Uterus (tissue), 4 donors: ENCODE results near the gene SHANK2. TPM values are rescaled to one million over a fixed set of nuclear protein-coding genes. Genes with fewer than 3 reads are reported as not detected.

Experiments
- DNase-seq, 2 donors: peaks; one replicate each; pipeline ENCODE4 v3.0.0-alpha.2; 2019 to 2020
- H3K27ac ChIP-seq, 2 donors: fragments of 200-600 bp; sonication (generic); 1 replicate in 1 of 2; 2 replicates in 1 of 2; pipeline ENCODE4 v1.5.1; 2016 to 2018
- H3K27me3 ChIP-seq, 2 donors: fragments of 200-600 bp; sonication (generic); one replicate each; pipeline ENCODE4 v1.5.1; 2018 to 2019; ENCODE audit warnings: control low read depth in 1 of 2
- H3K36me3 ChIP-seq, 2 donors: fragments of 200-600 bp; sonication (generic); one replicate each; pipeline ENCODE4 v1.5.1; 2019; ENCODE audit warnings: control low read depth in 1 of 2
- H3K4me1 ChIP-seq, 2 donors: fragments of 200-600 bp; sonication (generic); one replicate each; pipeline ENCODE4 v1.5.1; 2018 to 2019; ENCODE audit warnings: control low read depth in 1 of 2
- H3K4me3 ChIP-seq, 2 donors: fragments of 200-600 bp; sonication (generic); 1 replicate in 1 of 2; 2 replicates in 1 of 2; pipeline ENCODE4 v1.5.1; 2018 to 2019; ENCODE audit warnings: mild to moderate bottlenecking in 1 of 2
- H3K9me3 ChIP-seq, 2 donors: fragments of 200-600 bp; sonication (generic); one replicate each; pipeline ENCODE4 v1.5.1; 2019; ENCODE audit warnings: control low read depth in 1 of 2
- CTCF ChIP-seq, 4 experiments: fragments of 200-600 bp in 2 of 4; fragments of 450-650 bp in 2 of 4; sonication (generic) in 2 of 4; IDR thresholded peaks; one replicate each; pipeline ENCODE4 v1.5.1; 2016 to 2019; ENCODE audit warnings: antibody characterized with exemption in 4 of 4, mild to moderate bottlenecking in 2 of 4, moderate library complexity in 1 of 4
- POLR2A ChIP-seq, 2 donors: fragments of 450-650 bp; IDR thresholded peaks; one replicate each; pipeline ENCODE4 v1.6.1; 2016; ENCODE audit warnings: antibody characterized with exemption in 2 of 2, mild to moderate bottlenecking in 1 of 2, moderate library complexity in 1 of 2
- intact Hi-C: fragments of 100-400 bp; cut with DNase I; formaldehyde crosslinking; loops from one replicate; pipeline ENCODE4 v1.15.1; 2023; ENCODE audit warnings: low total_unique reads
- total RNA-seq, 4 donors: library from RNA; depleted of rRNA in 3 of 4; stranded (reverse); fragments of >200 nt in 3 of 4; gene quantifications; one replicate each; pipeline versions ENCODE4 v1.1.0 to v1.2.4, GENCODE V29; 2014 to 2023
- donor health status: DM: yes; HTN: yes; CAD: no.

Gene SHANK2
- total RNA-seq, 4 donors from 2014 or later, result 0.51 to 6.8 (median 0.99) TPM

- Histone ChIP-seq H3K9me3 (no peaks in the 10 kb centered on the region), H3K27ac (no peak overlapping the region), H3K4me3 (no peak overlapping the region), H3K27me3 (peaks cover 0 to 6% of the 10 kb centered on the region in 2 donors), H3K4me1 (no peaks in the 10 kb centered on the region), H3K36me3 (no peaks in the 10 kb centered on the region)
- intact Hi-C loops, result no loop called here
- no peak for DNase-seq
- TF ChIP-seq CTCF (IDR thresholded peaks at IDR 0.05), result no peak
- TF ChIP-seq POLR2A (IDR thresholded peaks at IDR 0.05), result no peak
Observed at GRCh38 chr11:71240061-71240690, 12.2 kb downstream of the SHANK2 start.

- Histone ChIP-seq H3K9me3 (no peaks in the 10 kb centered on the region), H3K4me3 (no peak overlapping the region), H3K36me3 (no peaks in the 10 kb centered on the region), H3K27me3 (peaks cover 0 to 6% of the 10 kb centered on the region in 2 donors), H3K4me1 (no peaks in the 10 kb centered on the region), H3K27ac (no peak overlapping the region)
- intact Hi-C loops, result no loop called here
- no peak for DNase-seq
- no peak for TF ChIP-seq POLR2A (IDR thresholded peaks at IDR 0.05)
- TF ChIP-seq CTCF (IDR thresholded peaks at IDR 0.05), result no peak
Observed at GRCh38 chr11:71239581-71239980, 12.8 kb downstream of the SHANK2 start.

- H3K9me3 ChIP-seq, result no peaks in the 10 kb centered on the region
- intact Hi-C loops, result no loop called here
Observed at GRCh38 chr11:71238941-71239340, 13.4 kb downstream of the SHANK2 start.

GRCh38 chr11:71238285-71238875 is 14.0 kb downstream of the SHANK2 start:
- DNase-seq, result no peak
- no peak for TF ChIP-seq POLR2A (IDR thresholded peaks at IDR 0.05)
- TF ChIP-seq CTCF (IDR thresholded peaks at IDR 0.05), result no peak
- peaks cover 0 to 6% of the 10 kb centered on the region in 2 donors for H3K27me3 ChIP-seq

More at GRCh38 chr11:71238941-71239340, 13.4 kb downstream of the SHANK2 start:
- H3K4me1 ChIP-seq, result no peaks in the 10 kb centered on the region
- no peak for DNase-seq
- H3K27me3 ChIP-seq, result peaks cover 0 to 6% of the 10 kb centered on the region in 2 donors
- H3K4me3 ChIP-seq, result no peak overlapping the region
- no peak overlapping the region for H3K27ac ChIP-seq
- no peaks in the 10 kb centered on the region for H3K36me3 ChIP-seq
- TF ChIP-seq CTCF (IDR thresholded peaks at IDR 0.05) (no peak), POLR2A (IDR thresholded peaks at IDR 0.05) (no peak)

DNA sequence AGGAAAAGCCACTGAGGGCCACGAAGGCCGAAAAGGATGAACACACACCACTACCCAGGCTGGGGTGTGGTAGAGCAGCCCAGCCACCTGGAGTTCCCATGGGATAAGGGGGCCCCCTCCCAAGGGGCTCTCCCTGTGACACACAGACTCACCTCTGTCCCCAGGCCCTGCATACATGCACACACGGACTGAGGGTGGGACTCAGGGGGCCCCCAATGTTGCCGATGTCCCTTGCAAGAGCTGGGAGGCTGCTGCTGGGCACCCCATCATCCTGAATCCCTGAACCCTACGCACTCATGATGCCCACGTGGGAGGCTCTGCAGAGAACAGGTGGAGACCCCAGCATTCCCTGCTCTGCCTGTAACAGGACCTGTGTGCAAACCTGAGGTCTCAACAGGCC is 14.5 kb downstream of the SHANK2 start:
- Histone ChIP-seq H3K9me3 (no peaks in the 10 kb centered on the region), H3K27ac (no peak overlapping the region), H3K4me1 (no peaks in the 10 kb centered on the region), H3K36me3 (no peaks in the 10 kb centered on the region), H3K27me3 (peaks cover 0 to 4% of the 10 kb centered on the region in 2 donors), H3K4me3 (no peak overlapping the region)
- intact Hi-C loops, result no loop called here
- no peak for DNase-seq
- TF ChIP-seq POLR2A (IDR thresholded peaks at IDR 0.05) (no peak), CTCF (IDR thresholded peaks at IDR 0.05) (no peak)

More at GRCh38 chr11:71238285-71238875, 14.0 kb downstream of the SHANK2 start:
- no peak overlapping the region for H3K4me3 ChIP-seq
- intact Hi-C loops, result no loop called here
- H3K27ac ChIP-seq, result no peak overlapping the region
- no peaks in the 10 kb centered on the region for H3K4me1 ChIP-seq
- no peaks in the 10 kb centered on the region for H3K36me3 ChIP-seq
- no peaks in the 10 kb centered on the region for H3K9me3 ChIP-seq
